ENCODE data around the gene RPS26. TPM values are rescaled to one million over a fixed set of nuclear protein-coding genes. Genes with fewer than 3 reads are reported as not detected.
"Not testable (repeated sequence)": the region's sequence is repeated elsewhere in the genome, so short reads cannot be mapped to it uniquely, and the experiment has no call there.

Gene RPS26
- total RNA-seq: 10 to 100 TPM; 28.5 to 47.1 TPM
- long read RNA-seq, partial matches to known transcripts: 1 of 3 reads
- long read RNA-seq, other reads (novel, unspliced or antisense): 0 of 3 reads

- DNase-seq: peak; percentile 98
- ATAC-seq: peak; percentile 97 to 98
- intact Hi-C loops (cut with DNase I): loop anchor here in 1 of 2 donors (2.0 to 10.0 kb wide), 2 partner anchors 45 to 63 kb away; partner anchors contain the start of genes PA2G4 and SUOX
Measured at GRCh38 chr12:56041552-56042429, at the start of gene RPS26. Gene RPS26, plus strand, starts transcription at chr12:56041918. Its CDS starts 249 bp downstream, at chr12:56042167.

- DNase-seq (no peak), ATAC-seq (no peak)
- intact Hi-C loops (cut with DNase I): loop anchor here (10.0 kb wide), 2 partner anchors 101 to 111 kb away; partner anchors contain the start of gene PA2G4 (in 1 of the 2)
Measured at GRCh38 chr12:55993230-55993853, 48.4 kb upstream of the RPS26 start.

- ATAC-seq (no peak), DNase-seq (no peak)
- intact Hi-C loops (cut with DNase I): loop anchor here (10.0 kb wide), 2 partner anchors 99 to 109 kb away; partner anchors contain the start of gene PA2G4 (in 1 of the 2)
Measured at GRCh38 chr12:55995366-55995765, 46.4 kb upstream of the RPS26 start.

- intact Hi-C loops (cut with DNase I): loop anchor here (2.0 to 10.0 kb wide), 3 partner anchors 45 to 109 kb away; partner anchors contain the start of genes PA2G4 (in 1 of the 2) and RPS26 (in 1 of the 2)
- ATAC-seq: peak; percentile 38 to 56
- peak; percentile 34 for DNase-seq
Measured at GRCh38 chr12:55996201-55996714, 45.5 kb upstream of the RPS26 start.

GRCh38 chr12:55996715-55997534 is 44.8 kb upstream of the RPS26 start, which contains the start of gene SUOX:
Gene SUOX, plus strand, starts transcription at chr12:55997276. Its CDS starts 4,946 bp downstream, at chr12:56002222.
- DNase-seq: peak; percentile 98
- intact Hi-C loops (cut with DNase I): loop anchor here (2.0 to 10.0 kb wide), 3 partner anchors 44 to 108 kb away; partner anchors contain the start of genes PA2G4 (in 1 of the 2) and RPS26 (in 1 of the 2)

GRCh38 chr12:55997535-55997859 is 44.2 kb upstream of the RPS26 start:
- intact Hi-C loops (cut with DNase I): loop anchor here (2.0 to 10.0 kb wide), 3 partner anchors 43 to 107 kb away; partner anchors contain the start of genes PA2G4 (in 1 of the 2) and RPS26 (in 1 of the 2)
- ATAC-seq: peak; percentile 2 to 8
- DNase-seq: no peak

More at GRCh38 chr12:55996715-55997534, 44.8 kb upstream of the RPS26 start, which contains the start of gene SUOX:
- peak; percentile 100 for ATAC-seq

- not testable (repeated sequence) for ATAC-seq, DNase-seq
- intact Hi-C loops (cut with DNase I): loop anchor here (10.0 kb wide), 2 partner anchors 95 to 105 kb away; partner anchors contain the start of gene PA2G4 (in 1 of the 2)
Measured at GRCh38 chr12:55999522-55999921, 42.2 kb upstream of the RPS26 start.

- ATAC-seq, DNase-seq: not testable (repeated sequence)
- intact Hi-C loops (cut with DNase I): loop anchor here (10.0 kb wide), 2 partner anchors 95 to 105 kb away; partner anchors contain the start of gene PA2G4 (in 1 of the 2)
Measured at GRCh38 chr12:55999999-56000540, 41.6 kb upstream of the RPS26 start.

- DNase-seq (no peak), ATAC-seq (no peak)
- intact Hi-C loops (cut with DNase I): no loop called here
Measured at GRCh38 chr12:56001487-56002100, 40.1 kb upstream of the RPS26 start.

GRCh38 chr12:56003376-56003775 is 38.3 kb upstream of the RPS26 start:
- ATAC-seq; intact Hi-C loops (cut with DNase I); DNase-seq: not testable (repeated sequence)

GRCh38 chr12:56004211-56004610 is 37.5 kb upstream of the RPS26 start:
- no peak for ATAC-seq
- no peak for DNase-seq
- intact Hi-C loops (cut with DNase I): no loop called here

GRCh38 chr12:56007564-56008559 is 33.9 kb upstream of the RPS26 start:
- intact Hi-C loops (cut with DNase I): no loop called here
- ATAC-seq (peak; percentile 88 to 89), DNase-seq (peak; percentile 67)

GRCh38 chr12:56010111-56010570 is 31.6 kb upstream of the RPS26 start:
- ATAC-seq (no peak), DNase-seq (no peak)
- intact Hi-C loops (cut with DNase I): no loop called here

GRCh38 chr12:56011509-56012090 is 30.1 kb upstream of the RPS26 start:
- ATAC-seq (no peak), DNase-seq (no peak)
- intact Hi-C loops (cut with DNase I): no loop called here

- intact Hi-C loops (cut with DNase I): no loop called here
- no peak for ATAC-seq
- no peak for DNase-seq
Measured at GRCh38 chr12:56013482-56013881, 28.2 kb upstream of the RPS26 start.

GRCh38 chr12:56014205-56014604 is 27.5 kb upstream of the RPS26 start:
- intact Hi-C loops (cut with DNase I): no loop called here
- no peak for DNase-seq
- no peak for ATAC-seq

Measured in left cardiac atrium (tissue), 4 donors.